ENCODE data around the gene CNTNAP4.

Gene CNTNAP4

DNA sequence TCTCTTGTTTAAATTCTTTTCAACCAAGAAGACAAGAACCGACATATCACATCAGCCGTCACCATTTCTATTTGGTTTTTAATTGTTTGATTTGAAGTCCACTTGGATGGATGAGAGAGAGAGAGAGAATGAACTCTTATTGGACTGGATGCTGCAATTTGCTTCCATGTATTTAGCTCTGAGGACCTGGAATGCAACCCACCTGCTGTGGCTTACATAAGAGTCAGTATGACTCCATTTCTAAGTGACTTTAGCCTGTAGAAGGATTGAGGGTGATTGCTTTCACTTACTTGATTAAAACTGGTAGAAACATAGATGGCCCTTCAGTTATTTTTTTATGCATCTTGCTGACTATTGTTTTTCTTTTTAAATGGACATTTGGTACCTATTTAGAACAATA is 296.1 kb downstream of the CNTNAP4 start:
- no peak for DNase-seq (ENCODE audit: low read depth, low spot score)
- no peaks in the 10 kb centered on the region for H3K9me3 ChIP-seq (ENCODE audit: control insufficient read depth, insufficient read depth, low read length)
- no peak overlapping the region for H3K27ac ChIP-seq (ENCODE audit: low read length)
- no peaks in the 10 kb centered on the region for H3K27me3 ChIP-seq (ENCODE audit: control insufficient read depth, insufficient read depth, low read length)
- no CpG with 5 or more reads among the region's 2 CpGs for WGBS (ENCODE audit: insufficient coverage, insufficient read length)
- no peak overlapping the region for H3K4me3 ChIP-seq (ENCODE audit: low read length)
- H3K4me1 ChIP-seq (ENCODE audit: control insufficient read depth, insufficient read depth, low read length): no peaks in the 10 kb centered on the region
- H3K36me3 ChIP-seq (ENCODE audit: control insufficient read depth, insufficient read depth, low read length): no peaks in the 10 kb centered on the region

DNA sequence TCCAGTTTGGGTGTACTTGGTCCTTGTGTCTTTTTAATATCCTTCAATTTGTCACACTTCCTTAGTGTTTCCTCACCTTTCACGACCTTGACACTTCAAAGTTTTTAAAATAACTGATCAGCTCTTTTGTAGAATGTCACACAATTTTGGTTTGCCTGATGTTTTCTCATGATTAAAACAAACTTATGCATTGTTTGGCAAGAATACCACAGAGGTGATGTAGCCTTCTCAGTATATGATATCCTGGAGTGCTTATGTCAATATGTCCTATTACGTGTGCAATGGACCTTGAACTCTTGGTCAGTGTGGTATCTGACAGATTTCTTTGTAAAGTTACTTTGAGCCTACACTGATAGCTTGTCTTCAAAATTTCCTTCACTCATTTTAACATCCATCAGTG is 297.4 kb downstream of the CNTNAP4 start:
- no peak overlapping the region for H3K4me3 ChIP-seq (ENCODE audit: low read length)
- no peaks in the 10 kb centered on the region for H3K36me3 ChIP-seq (ENCODE audit: control insufficient read depth, insufficient read depth, low read length)
- H3K27ac ChIP-seq (ENCODE audit: low read length): no peak overlapping the region
- H3K27me3 ChIP-seq (ENCODE audit: control insufficient read depth, insufficient read depth, low read length): no peaks in the 10 kb centered on the region
- H3K9me3 ChIP-seq (ENCODE audit: control insufficient read depth, insufficient read depth, low read length): no peaks in the 10 kb centered on the region
- no peaks in the 10 kb centered on the region for H3K4me1 ChIP-seq (ENCODE audit: control insufficient read depth, insufficient read depth, low read length)
- WGBS (ENCODE audit: insufficient coverage, insufficient read length): no CpG with 5 or more reads among the region's 2 CpGs
- no peak for DNase-seq (ENCODE audit: low read depth, low spot score)

DNA sequence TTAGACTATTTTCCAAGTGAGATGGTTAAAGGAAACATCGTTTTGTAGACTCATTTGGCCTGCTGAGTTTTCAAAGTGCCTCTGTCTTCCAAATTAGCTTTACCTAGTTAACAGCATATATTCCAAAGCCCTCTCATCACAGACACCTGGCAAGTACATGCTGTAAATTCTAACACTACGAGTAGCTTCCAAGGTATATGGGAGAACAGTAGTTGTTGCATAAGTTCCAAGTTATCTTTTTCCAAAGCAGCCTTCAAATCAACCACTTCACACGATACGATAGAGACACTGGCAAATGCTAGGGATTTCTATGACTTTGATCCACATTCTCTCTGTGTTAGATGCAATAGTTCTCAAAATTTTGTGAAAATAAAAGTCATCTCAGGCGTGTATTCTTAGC is 299.3 kb downstream of the CNTNAP4 start:
- no peak overlapping the region for H3K4me3 ChIP-seq (ENCODE audit: low read length)
- no peaks in the 10 kb centered on the region for H3K36me3 ChIP-seq (ENCODE audit: control insufficient read depth, insufficient read depth, low read length)
- no peaks in the 10 kb centered on the region for H3K27me3 ChIP-seq (ENCODE audit: control insufficient read depth, insufficient read depth, low read length)
- WGBS (ENCODE audit: insufficient coverage, insufficient read length): no CpG with 5 or more reads among the region's 5 CpGs
- no peaks in the 10 kb centered on the region for H3K9me3 ChIP-seq (ENCODE audit: control insufficient read depth, insufficient read depth, low read length)
- no peak overlapping the region for H3K27ac ChIP-seq (ENCODE audit: low read length)
- DNase-seq (ENCODE audit: low read depth, low spot score): no peak
- H3K4me1 ChIP-seq (ENCODE audit: control insufficient read depth, insufficient read depth, low read length): no peaks in the 10 kb centered on the region

DNA sequence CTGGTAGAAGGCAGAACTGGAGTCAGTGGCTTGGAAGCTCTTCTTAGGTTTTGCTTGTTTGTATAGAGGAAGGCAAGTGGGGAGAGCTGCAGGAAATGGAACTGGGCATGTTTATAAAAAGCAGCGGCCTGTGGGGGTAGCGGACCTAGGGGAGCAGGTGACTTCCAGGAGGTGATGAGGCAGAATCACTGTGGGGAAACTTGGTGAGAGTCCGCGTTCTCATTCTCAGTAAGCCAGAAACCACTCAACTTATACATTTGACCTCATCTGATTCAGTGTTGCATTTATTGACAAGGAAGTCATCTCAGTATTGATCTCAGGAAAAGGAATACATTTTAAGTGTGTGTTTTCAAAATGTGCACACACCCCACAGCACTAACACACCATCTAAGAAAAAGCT is 299.8 kb downstream of the CNTNAP4 start:
- DNase-seq (ENCODE audit: low read depth, low spot score): no peak
- no peaks in the 10 kb centered on the region; the same call in 1 of the 2 replicates for H3K9me3 ChIP-seq (ENCODE audit: control insufficient read depth, insufficient read depth, low read length)
- H3K4me3 ChIP-seq (ENCODE audit: low read length): no peak overlapping the region
- no CpG with 5 or more reads among the region's 4 CpGs for WGBS (ENCODE audit: insufficient coverage, insufficient read length)
- H3K27ac ChIP-seq (ENCODE audit: low read length): no peak overlapping the region
- H3K4me1 ChIP-seq (ENCODE audit: control insufficient read depth, insufficient read depth, low read length): no peaks in the 10 kb centered on the region
- no peaks in the 10 kb centered on the region for H3K36me3 ChIP-seq (ENCODE audit: control insufficient read depth, insufficient read depth, low read length)
- H3K27me3 ChIP-seq (ENCODE audit: control insufficient read depth, insufficient read depth, low read length): no peaks in the 10 kb centered on the region

DNA sequence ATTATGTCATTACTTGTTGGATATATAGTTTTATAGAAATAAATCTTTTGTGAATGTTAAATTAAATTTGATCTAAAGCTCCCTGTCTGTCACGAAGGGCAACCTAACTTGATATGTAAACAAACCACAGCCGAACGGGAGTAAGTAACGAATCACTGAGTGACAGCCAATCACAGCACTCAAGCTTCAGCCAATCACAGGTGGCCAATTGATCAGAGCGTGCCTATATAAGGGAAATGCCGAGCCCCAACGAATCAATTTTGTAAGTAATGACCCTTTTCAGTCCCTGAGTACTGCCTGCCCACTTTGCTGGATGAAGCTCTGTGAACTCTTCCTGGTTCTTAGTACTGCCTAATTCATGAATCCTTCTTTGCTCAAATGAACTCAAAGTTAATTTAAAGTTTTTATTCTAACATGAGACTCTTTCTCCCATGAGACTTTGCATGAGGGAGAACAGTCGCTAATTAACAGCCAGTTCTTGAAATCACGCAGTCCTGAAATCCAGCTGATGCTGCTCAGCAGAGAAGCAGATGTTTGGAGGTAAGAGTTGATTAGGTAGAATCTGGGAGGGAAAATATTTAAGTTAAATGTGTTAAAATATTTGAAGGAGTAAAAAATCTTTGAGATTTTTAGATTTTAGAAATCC is 302.2 kb downstream of the CNTNAP4 start:
- no peak overlapping the region for H3K4me3 ChIP-seq (ENCODE audit: low read length)
- H3K27me3 ChIP-seq (ENCODE audit: control insufficient read depth, insufficient read depth, low read length): no peaks in the 10 kb centered on the region
- H3K9me3 ChIP-seq (ENCODE audit: control insufficient read depth, insufficient read depth, low read length): no peaks in the 10 kb centered on the region; the same call in 1 of the 2 replicates
- H3K4me1 ChIP-seq (ENCODE audit: control insufficient read depth, insufficient read depth, low read length): no peaks in the 10 kb centered on the region
- no CpG with 5 or more reads among the region's 9 CpGs for WGBS (ENCODE audit: insufficient coverage, insufficient read length)
- H3K27ac ChIP-seq (ENCODE audit: low read length): no peak overlapping the region
- no peaks in the 10 kb centered on the region for H3K36me3 ChIP-seq (ENCODE audit: control insufficient read depth, insufficient read depth, low read length)
- DNase-seq (ENCODE audit: low read depth, low spot score): no peak

DNA sequence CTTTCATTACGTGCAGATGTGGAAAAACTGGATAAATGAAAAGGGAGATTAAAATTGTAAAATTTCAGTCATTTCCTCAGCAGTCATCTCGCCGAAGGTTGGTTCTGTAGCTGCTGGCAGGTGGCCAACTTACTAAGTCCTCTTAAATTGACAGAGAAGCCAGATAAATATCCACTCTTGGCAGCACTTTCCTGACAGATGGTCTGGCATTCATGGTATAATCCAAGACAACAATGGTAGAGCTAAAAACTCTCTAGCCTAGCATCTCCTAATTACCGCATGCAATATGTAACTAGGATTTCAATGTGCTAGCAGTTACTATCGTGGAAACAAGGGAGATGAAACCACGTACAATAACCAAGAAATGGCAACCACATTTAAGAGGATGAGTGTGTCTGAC is 306.3 kb downstream of the CNTNAP4 start:
- Histone ChIP-seq H3K36me3 (ENCODE audit: control insufficient read depth, insufficient read depth, low read length) (no peaks in the 10 kb centered on the region), H3K4me3 (ENCODE audit: low read length) (no peak overlapping the region), H3K4me1 (ENCODE audit: control insufficient read depth, insufficient read depth, low read length) (no peaks in the 10 kb centered on the region), H3K27ac (ENCODE audit: low read length) (no peak overlapping the region), H3K9me3 (ENCODE audit: control insufficient read depth, insufficient read depth, low read length) (no peaks in the 10 kb centered on the region; the same call in 1 of the 2 replicates), H3K27me3 (ENCODE audit: control insufficient read depth, insufficient read depth, low read length) (no peaks in the 10 kb centered on the region)
- WGBS (ENCODE audit: insufficient coverage, insufficient read length): no CpG with 5 or more reads among the region's 6 CpGs
- no peak for DNase-seq (ENCODE audit: low read depth, low spot score)

DNA sequence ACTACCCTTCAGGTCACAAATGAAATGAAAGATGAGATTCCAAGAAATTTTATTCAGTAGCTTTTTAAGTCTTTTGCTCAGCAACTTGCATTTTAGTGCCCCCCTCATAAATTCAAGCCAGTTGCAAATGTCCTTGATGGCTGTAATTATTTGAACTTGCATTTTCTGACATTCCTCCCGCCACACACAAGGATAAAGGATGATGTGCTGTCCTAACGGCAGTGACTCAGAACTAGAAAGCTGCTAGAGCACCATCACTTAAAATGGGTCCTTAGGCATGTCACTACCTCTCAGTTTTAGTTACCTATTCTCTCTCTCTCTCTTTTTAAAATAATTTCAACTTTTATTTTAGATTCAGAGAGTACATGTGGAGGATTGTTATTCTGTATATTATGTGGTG is 306.7 kb downstream of the CNTNAP4 start:
- no peak overlapping the region for H3K27ac ChIP-seq (ENCODE audit: low read length)
- WGBS (ENCODE audit: insufficient coverage, insufficient read length): no CpG with 5 or more reads among the region's 2 CpGs
- DNase-seq (ENCODE audit: low read depth, low spot score): no peak

DNA sequence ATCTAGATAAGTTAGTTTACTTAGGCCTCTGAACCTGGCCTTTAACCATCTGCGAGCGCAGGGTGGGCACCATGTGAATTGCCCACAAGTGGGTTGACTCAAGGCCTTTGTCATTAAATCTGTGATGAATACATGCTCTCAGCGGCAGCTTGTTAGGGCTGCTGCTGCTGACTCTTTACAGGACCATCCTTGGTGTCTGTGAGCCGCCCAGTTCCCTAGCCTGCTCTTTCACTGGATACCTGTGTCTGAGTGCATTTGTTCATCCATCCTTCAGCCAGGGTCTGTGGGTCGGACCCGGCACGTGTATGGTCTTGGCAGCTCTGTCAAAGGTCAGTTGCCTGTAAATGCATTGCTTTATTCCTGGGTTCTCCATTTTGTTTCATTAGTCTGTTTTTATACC is 321.3 kb downstream of the CNTNAP4 start:
- Histone ChIP-seq H3K27ac (ENCODE audit: low read length) (no peak overlapping the region), H3K4me3 (ENCODE audit: low read length) (no peak overlapping the region), H3K36me3 (ENCODE audit: control insufficient read depth, insufficient read depth, low read length) (no peaks in the 10 kb centered on the region), H3K27me3 (ENCODE audit: control insufficient read depth, insufficient read depth, low read length) (no peaks in the 10 kb centered on the region), H3K9me3 (ENCODE audit: control insufficient read depth, insufficient read depth, low read length) (no peaks in the 10 kb centered on the region; the same call in 1 of the 2 replicates), H3K4me1 (ENCODE audit: control insufficient read depth, insufficient read depth, low read length) (no peaks in the 10 kb centered on the region)
- no CpG with 5 or more reads among the region's 7 CpGs for WGBS (ENCODE audit: insufficient coverage, insufficient read length)
- DNase-seq (ENCODE audit: low read depth, low spot score): no peak

More for the DNA sequence above, 306.7 kb downstream of the CNTNAP4 start:
- H3K4me1 ChIP-seq (ENCODE audit: control insufficient read depth, insufficient read depth, low read length): no peaks in the 10 kb centered on the region
- no peaks in the 10 kb centered on the region for H3K36me3 ChIP-seq (ENCODE audit: control insufficient read depth, insufficient read depth, low read length)
- no peaks in the 10 kb centered on the region; the same call in 1 of the 2 replicates for H3K9me3 ChIP-seq (ENCODE audit: control insufficient read depth, insufficient read depth, low read length)
- H3K4me3 ChIP-seq (ENCODE audit: low read length): no peak overlapping the region
- no peaks in the 10 kb centered on the region for H3K27me3 ChIP-seq (ENCODE audit: control insufficient read depth, insufficient read depth, low read length)

DNA sequence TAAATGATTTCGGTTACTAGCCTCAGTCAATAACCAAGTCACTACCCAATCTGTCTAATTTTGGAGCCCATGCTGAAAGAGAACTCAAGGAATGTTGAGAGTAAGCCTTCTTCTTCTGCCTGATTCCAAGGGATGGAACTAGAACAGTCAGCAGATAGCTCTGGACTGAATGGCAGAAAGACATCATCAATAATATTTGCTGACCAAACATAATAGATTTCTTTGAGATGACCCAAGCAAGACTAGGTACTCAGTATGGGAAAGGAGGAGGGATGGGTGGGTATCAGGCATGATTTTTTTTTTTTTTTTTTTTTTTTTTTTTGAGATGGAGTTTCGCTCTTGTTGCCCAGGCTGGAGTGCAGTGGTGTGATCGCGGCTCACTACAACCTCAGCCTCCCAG is 330.1 kb downstream of the CNTNAP4 start:
- Histone ChIP-seq H3K27ac (ENCODE audit: low read length) (no peak overlapping the region), H3K4me3 (ENCODE audit: low read length) (no peak overlapping the region), H3K9me3 (ENCODE audit: control insufficient read depth, insufficient read depth, low read length) (no peaks in the 10 kb centered on the region), H3K36me3 (ENCODE audit: control insufficient read depth, insufficient read depth, low read length) (no peaks in the 10 kb centered on the region), H3K4me1 (ENCODE audit: control insufficient read depth, insufficient read depth, low read length) (no peaks in the 10 kb centered on the region), H3K27me3 (ENCODE audit: control insufficient read depth, insufficient read depth, low read length) (no peaks in the 10 kb centered on the region)
- DNase-seq (ENCODE audit: low read depth, low spot score): no peak
- WGBS (ENCODE audit: insufficient coverage, insufficient read length): no CpG with 5 or more reads among the region's 4 CpGs
